HCT116 (cell line): ENCODE data around the gene MBNL2. TPM values are rescaled to one million over a fixed set of nuclear protein-coding genes. Genes with fewer than 3 reads are reported as not detected.

Source experiments
- ATAC-seq: fragments of 200-7000 bp; cut with Tn5 transposase; 2 replicates; pipeline ENCODE4 v1.9.1; 2020; ENCODE audit warnings: mild to moderate bottlenecking, moderate library complexity
- BruUV-seq: library from RNA; stranded (reverse); fragments of 400-500 nt; replicated peaks from 2 replicates; lab custom pipeline; 2021; lab: Mats Ljungman, UMichigan
- CTCF ChIA-PET: fragments of 300-600 bp; sonication (Branson Sonifier 250); formaldehyde crosslinking; loops from one replicate; lab custom pipeline; 2021; ENCODE audit warnings: antibody characterized with exemption; lab: Charles Lee
- POLR2A ChIA-PET: fragments of 300-600, 350-600 bp; sonication (Branson Sonifier 250); formaldehyde crosslinking; loops from one replicate; lab custom pipeline; 2021; ENCODE audit warnings: antibody characterized with exemption; lab: Charles Lee
- RAD21 ChIA-PET, 2 experiments: fragments of 300-600 bp; sonication (Branson Sonifier 250); formaldehyde crosslinking; loops; one replicate each; lab custom pipeline; 2023; ENCODE audit warnings: low total read pairs in 2 of 2; ENCODE audit not compliant: uncharacterized antibody in 2 of 2, unreplicated experiment in 2 of 2, low non-redundant PET in 1 of 2; lab: Charles Lee
- DNase-seq: peaks from one replicate; pipeline ENCODE4 v3.0.0-alpha.2; 2010; ENCODE audit warnings: low read depth, low spot score
- H2AFZ ChIP-seq: fragments of 200-600 bp; shearing (Covaris generic), sonication (generic); 2 replicates; pipeline ENCODE4 v1.6.1; 2017; ENCODE audit warnings: low read depth, mixed run types, mixed read lengths, antibody characterized with exemption, low read length; ENCODE audit not compliant: poor library complexity, severe bottlenecking
- H3K27ac ChIP-seq: 2 replicates; pipeline ENCODE4 v1.5.1; 2012; ENCODE audit warnings: low read depth, low read length
- H3K27me3 ChIP-seq: fragments of 200-600 bp; sonication (generic); 2 replicates; pipeline ENCODE4 v1.6.1; 2016; ENCODE audit warnings: mixed run types, low read length, mixed read lengths; ENCODE audit not compliant: insufficient read depth
- H3K36me3 ChIP-seq, 2 experiments: fragments of 200-500 bp in 1 of 2; fragments of 200-600 bp in 1 of 2; sonication (Bioruptor generic) in 1 of 2; sonication (generic) in 1 of 2; 2 replicates each; pipeline versions ENCODE4 v1.5.1 to v1.6.1; 2014 to 2016; ENCODE audit warnings: low read length in 2 of 2, inconsistent platforms in 1 of 2, mixed read lengths in 1 of 2, mixed run types in 1 of 2; ENCODE audit not compliant: insufficient read depth in 2 of 2, control insufficient read depth in 1 of 2
- H3K4me1 ChIP-seq, 2 experiments: fragments of 200-600 bp in 1 of 2; sonication (generic) in 1 of 2; 2 replicates each; pipeline versions ENCODE4 v1.5.1 to v1.6.1; 2012 to 2017; ENCODE audit warnings: low read length in 2 of 2, inconsistent platforms in 1 of 2, mild to moderate bottlenecking in 1 of 2, mixed read lengths in 1 of 2, mixed run types in 1 of 2, moderate library complexity in 1 of 2; ENCODE audit not compliant: insufficient read depth in 2 of 2, control insufficient read depth in 1 of 2
- H3K4me2 ChIP-seq: fragments of 200-600 bp; sonication (generic); 2 replicates; pipeline ENCODE4 v1.6.1; 2017; ENCODE audit warnings: mixed run types, low read length, mixed read lengths
- H3K4me3 ChIP-seq, 2 experiments: fragments of 200-600 bp in 1 of 2; sonication (generic) in 1 of 2; replicated peaks in 1 of 2; 2 replicates each; pipeline ENCODE4 v1.5.1; 2011 to 2016; ENCODE audit warnings: low read length in 2 of 2, control low read depth in 1 of 2, low read depth in 1 of 2, mild to moderate bottlenecking in 1 of 2, mixed read lengths in 1 of 2, mixed run types in 1 of 2
- H3K79me2 ChIP-seq: fragments of 200-600 bp; sonication (generic); 2 replicates; pipeline ENCODE4 v1.6.1; 2017; ENCODE audit warnings: mild to moderate bottlenecking, mixed run types, low read length, moderate library complexity, mixed read lengths; ENCODE audit not compliant: insufficient read depth
- H3K9ac ChIP-seq: fragments of 200-600 bp; sonication (generic); 2 replicates; pipeline ENCODE4 v1.6.1; 2016; ENCODE audit warnings: low read length, mixed read lengths
- H3K9me2 ChIP-seq: fragments of 200-600 bp; sonication (generic), shearing (Covaris generic); 2 replicates; pipeline ENCODE4 v1.6.1; 2017; ENCODE audit warnings: mixed run types, mild to moderate bottlenecking, moderate library complexity; ENCODE audit not compliant: insufficient read depth
- H3K9me3 ChIP-seq, 2 experiments: fragments of 200-500 bp in 1 of 2; fragments of 200-600 bp in 1 of 2; sonication (Bioruptor generic) in 1 of 2; sonication (generic) in 1 of 2; 2 replicates each; pipeline ENCODE4 v1.6.1; 2014 to 2017; ENCODE audit warnings: low read length in 2 of 2, mixed read lengths in 2 of 2, inconsistent platforms in 1 of 2, low read depth in 1 of 2, mild to moderate bottlenecking in 1 of 2, mixed run types in 1 of 2, moderate library complexity in 1 of 2; ENCODE audit not compliant: control insufficient read depth in 1 of 2, insufficient read depth in 1 of 2
- H4K20me1 ChIP-seq: fragments of 200-600 bp; sonication (generic), shearing (Covaris generic); 2 replicates; pipeline ENCODE4 v1.6.1; 2017; ENCODE audit warnings: mixed run types, mild to moderate bottlenecking, moderate library complexity; ENCODE audit not compliant: insufficient read depth
- ATF3 ChIP-seq: IDR thresholded peaks from 2 replicates; pipeline ENCODE4 v1.6.1; 2012
- ELF1 ChIP-seq: IDR thresholded peaks from 2 replicates; pipeline ENCODE4 v1.6.1; 2012; ENCODE audit warnings: low read depth, borderline replicate concordance
- POLR2AphosphoS5 ChIP-seq: IDR thresholded peaks from 2 replicates; pipeline ENCODE4 v1.6.1; 2011; ENCODE audit warnings: mild to moderate bottlenecking, low read depth, low read length, moderate library complexity
- SP1 ChIP-seq: IDR thresholded peaks from 2 replicates; pipeline ENCODE4 v1.6.1; 2012; ENCODE audit warnings: low read depth
- SRF ChIP-seq: IDR thresholded peaks from 2 replicates; pipeline ENCODE4 v1.6.1; 2012; ENCODE audit warnings: low read depth
- TCF7L2 ChIP-seq: IDR thresholded peaks from 2 replicates; pipeline ENCODE4 v1.7.0; 2011; ENCODE audit warnings: borderline replicate concordance, inconsistent platforms; ENCODE audit not compliant: insufficient read depth, insufficient read length; ENCODE audit errors: extremely low read depth
- ZBTB33 ChIP-seq: IDR thresholded peaks from 2 replicates; pipeline ENCODE4 v1.6.1; 2011; ENCODE audit warnings: mild to moderate bottlenecking, low read length, moderate library complexity; ENCODE audit not compliant: insufficient replicate concordance; ENCODE audit errors: extremely low read depth
- ZNF274 ChIP-seq: fragments of 200-500 bp; sonication (Bioruptor generic); IDR thresholded peaks from 2 replicates; pipeline ENCODE4 v1.6.1; 2014; ENCODE audit warnings: mild to moderate bottlenecking, low read depth, low read length, inconsistent platforms
- intact Hi-C: fragments of 100-400 bp; cut with micrococcal nuclease; formaldehyde crosslinking; loops from 2 replicates; pipeline ENCODE4 v1.10.0; 2022
- total RNA-seq: library from RNA; stranded (reverse); gene quantifications from one replicate; pipeline ENCODE4 v1.2.1, GENCODE V29; 2021; ENCODE audit not compliant: unreplicated experiment

MBNL2 gene
- total RNA-seq, 1 experiment from 2014 or later: 73.9 TPM

GRCh38 chr13:97308735-97309429 lies 86.7 kb downstream of the MBNL2 start:
- ATAC-seq (peak; percentile 45), DNase-seq (no peak)
- H4K20me1 ChIP-seq: no peaks in the 10 kb centered on the region
- POLR2A ChIA-PET: no interaction called here
- H3K4me2 ChIP-seq: peak overlapping the region; percentile 66
- RAD21 ChIA-PET: no interaction called here
- CTCF ChIA-PET: no interaction called here
- H3K9me2 ChIP-seq: no peaks in the 10 kb centered on the region
- no peaks in the 10 kb centered on the region for H3K27me3 ChIP-seq
- H3K4me3 ChIP-seq: peak overlapping the region in 1 of 2 experiments; percentile 22; a peak in 1 of 4 replicates
- H3K79me2 ChIP-seq: peaks cover 39% of the 10 kb centered on the region; the same call in 1 of the 2 replicates
- intact Hi-C loops: no loop called here
- TF ChIP-seq TCF7L2 (no peak), ZNF274 (no peak), SRF (no peak), SP1 (no peak), ZBTB33 (no peak), ELF1 (no peak), POLR2AphosphoS5 (no peak), ATF3 (no peak)
- no TSS peak for BruUV-seq
- peaks cover 45 to 46% of the 10 kb centered on the region in 2 experiments for H3K4me1 ChIP-seq
- peak overlapping the region; percentile 29 for H3K9ac ChIP-seq
- H3K9me3 ChIP-seq: no peaks in the 10 kb centered on the region
- no peak overlapping the region for H2AFZ ChIP-seq
- no peaks in the 10 kb centered on the region for H3K36me3 ChIP-seq
- peak overlapping the region; percentile 90 for H3K27ac ChIP-seq
